K562 (cell line): ENCODE results near the gene HDAC10. TPM values are rescaled to one million over a fixed set of nuclear protein-coding genes. Genes with fewer than 3 reads are reported as not detected.

Source experiments
- ATAC-seq: fragments of 200-7000 bp; cut with Tn5 transposase; 3 replicates; pipeline ENCODE4 v1.9.1; 2020; ENCODE audit warnings: moderate library complexity
- BruUV-seq: library from RNA; stranded (reverse); fragments of 400-500 nt; replicated peaks from 2 replicates; lab custom pipeline; 2021; lab: Mats Ljungman, UMichigan
- CTCF ChIA-PET: fragments of 300-600 bp; formaldehyde crosslinking; extraction: SDS; loops from one replicate; lab custom pipeline; 2021; ENCODE audit warnings: low intra/inter-chr PET ratio; lab: Yijun Ruan, JAX
- POLR2A ChIA-PET: fragments of 300-600, 350-650 bp; sonication (Branson Sonifier 250); formaldehyde crosslinking; extraction: SDS; loops from one replicate; lab custom pipeline; 2021; ENCODE audit warnings: antibody characterized with exemption, inconsistent platforms; lab: Yijun Ruan, JAX
- DNase-seq, 4 experiments: peaks; one replicate each; pipeline versions ENCODE4 v3.0.0 to v3.0.0-alpha.2; 2011 to 2018; ENCODE audit warnings: low spot score in 3 of 4, mixed read lengths in 3 of 4; ENCODE audit errors: extremely low read depth in 1 of 4
- FAIRE-seq: peaks from 2 replicates; lab custom pipeline; 2011; peaks lifted over from hg19 to GRCh38; lab: Jason Lieb, UNC
- H2AFZ ChIP-seq: 2 replicates; pipeline ENCODE4 v1.6.0; 2011; ENCODE audit warnings: low read depth, low read length, control low read depth, inconsistent platforms
- H3K27ac ChIP-seq: fragments of 200-600 bp; 3 replicates; pipeline ENCODE4 v1.8.0; 2011; ENCODE audit warnings: low read depth, mild to moderate bottlenecking, control low read depth, inconsistent platforms, low read length, moderate library complexity, mixed read lengths; ENCODE audit errors: extremely low read depth
- H3K27me3 ChIP-seq, 2 experiments: fragments of 300-600 bp in 1 of 2; 2 replicates in 1 of 2; 3 replicates in 1 of 2; pipeline versions ENCODE4 v1.6.0 to v1.8.0; 2011; ENCODE audit warnings: inconsistent platforms in 2 of 2, low read length in 2 of 2, mild to moderate bottlenecking in 1 of 2, mixed read lengths in 1 of 2, moderate library complexity in 1 of 2; ENCODE audit not compliant: control insufficient read depth in 2 of 2, insufficient read depth in 2 of 2
- H3K36me3 ChIP-seq: fragments of 300-600 bp; 3 replicates; pipeline ENCODE4 v1.8.0; 2011; ENCODE audit warnings: mild to moderate bottlenecking, low read length, inconsistent platforms; ENCODE audit not compliant: control insufficient read depth, insufficient read depth
- H3K4me1 ChIP-seq, 2 experiments: fragments of 200-600 bp in 1 of 2; replicated peaks in 1 of 2; 2 replicates in 1 of 2; 3 replicates in 1 of 2; pipeline versions ENCODE4 v1.5.1 to v1.8.0; 2011; ENCODE audit warnings: inconsistent platforms in 2 of 2, low read length in 2 of 2, mild to moderate bottlenecking in 1 of 2, mixed read lengths in 1 of 2, moderate library complexity in 1 of 2; ENCODE audit not compliant: control insufficient read depth in 2 of 2, insufficient read depth in 2 of 2
- H3K4me2 ChIP-seq: 2 replicates; pipeline ENCODE4 v1.6.1; 2011; ENCODE audit warnings: low read length, control low read depth, inconsistent platforms, mixed read lengths; ENCODE audit not compliant: insufficient read depth
- H3K4me3 ChIP-seq: fragments of 200-600 bp; sonication (generic), shearing (Covaris generic); 2 replicates; pipeline ENCODE4 v1.5.1; 2016; ENCODE audit warnings: control low read depth, inconsistent platforms
- H3K79me2 ChIP-seq: fragments of 200-600 bp; 3 replicates; pipeline ENCODE4 v1.8.0; 2011; ENCODE audit warnings: low read length, inconsistent platforms; ENCODE audit not compliant: control insufficient read depth, insufficient read depth
- H3K9ac ChIP-seq, 2 experiments: 2 replicates each; pipeline versions ENCODE4 v1.6.0 to v1.6.1; 2011; ENCODE audit warnings: low read depth in 2 of 2, low read length in 2 of 2, control low read depth in 1 of 2, inconsistent platforms in 1 of 2, mild to moderate bottlenecking in 1 of 2, mixed read lengths in 1 of 2; ENCODE audit not compliant: insufficient read depth in 1 of 2
- H3K9me1 ChIP-seq: one replicate; pipeline ENCODE4 v1.6.0; 2011; ENCODE audit warnings: inconsistent platforms, mild to moderate bottlenecking, low read length, moderate library complexity; ENCODE audit not compliant: control insufficient read depth, insufficient read depth
- H3K9me3 ChIP-seq: replicated peaks from 2 replicates; pipeline ENCODE4 v1.5.1; 2011; ENCODE audit warnings: low read depth, low read length, inconsistent platforms; ENCODE audit not compliant: control insufficient read depth, insufficient read depth
- H4K20me1 ChIP-seq: replicated peaks from 2 replicates; pipeline ENCODE4 v1.6.1; 2011; ENCODE audit warnings: low read length, inconsistent platforms, mixed read lengths; ENCODE audit not compliant: control insufficient read depth, insufficient read depth
- CGGBP1 ChIP-seq: fragments of 250-450 bp; sonication (Bioruptor Pico); IDR thresholded peaks from 2 replicates; pipeline ENCODE4 v1.9.0; 2021; ENCODE audit warnings: mild to moderate bottlenecking
- DLX4 ChIP-seq: fragments of 250-450 bp; sonication (Bioruptor Pico); IDR thresholded peaks from 2 replicates; pipeline ENCODE4 v1.6.1; 2021; ENCODE audit warnings: mild to moderate bottlenecking
- MAFG ChIP-seq: fragments of 450-650 bp; conservative IDR thresholded peaks from 2 replicates; pipeline ENCODE4 v1.6.1; 2016; ENCODE audit warnings: missing genetic modification characterization, missing compliant biosample characterization
- ZBTB40 ChIP-seq, 2 experiments: fragments of 450-650 bp in 1 of 2; sonication (generic) in 1 of 2; formaldehyde crosslinking in 1 of 2; IDR thresholded peaks; 2 replicates each; pipeline versions ENCODE4 v1.7.1 to v1.9.0; 2016 to 2022; ENCODE audit warnings: inconsistent platforms in 1 of 2, mild to moderate bottlenecking in 1 of 2, missing genetic modification reagents in 1 of 2
- ZNF197 ChIP-seq: fragments of 200-800 bp; sonication (Bioruptor generic); IDR thresholded peaks from 2 replicates; pipeline ENCODE4 v1.6.1; 2016; ENCODE audit warnings: low read depth, missing genetic modification characterization, missing compliant biosample characterization
- ZNF830 ChIP-seq: fragments of 250-450 bp; sonication (Bioruptor Pico); IDR thresholded peaks from 2 replicates; pipeline ENCODE4 v1.5.0; 2021; ENCODE audit warnings: mild to moderate bottlenecking
- WGBS: fragments of 100-300 bp; shearing (Covaris generic); methylation state at CpG from one replicate; pipeline ENCODE4 v1.1.6; 2016; ENCODE audit warnings: low coverage, mixed read lengths; ENCODE audit not compliant: insufficient coverage; ENCODE audit errors: missing lambda C conversion rate; 5-methylcytosine and 5-hydroxymethylcytosine counted together
- in situ Hi-C: fragments of 300-500 bp; cut with MboI; formaldehyde crosslinking; loops from 4 replicates; pipeline ENCODE4 v1.15.0; 2018; ENCODE audit warnings: inconsistent platforms, mixed read lengths
- intact Hi-C: fragments of 100-400 bp; cut with micrococcal nuclease; formaldehyde crosslinking; loops from 2 replicates; pipeline ENCODE4 v1.14.2; 2022
- polyA plus RNA-seq, 8 experiments: library from polyadenylated mRNA; depleted of rRNA in 4 of 8; stranded (reverse) in 5 of 8; unstranded in 3 of 8; fragments of >200 nt; fragmentation: Nextera tagmentation in 2 of 8; fragmentation: Illumina TruSeq in 1 of 8; extraction: Ambion mirVana in 2 of 8; extraction: Trizol in 1 of 8; gene quantifications; 2 replicates each; pipeline versions ENCODE4 v1.2.1 to v1.2.3, GENCODE V29; 2011 to 2014; ENCODE audit warnings: inconsistent platforms in 1 of 8, missing spikeins in 1 of 8
- total RNA-seq, 7 experiments: library from RNA; depleted of rRNA in 6 of 7; stranded (reverse); fragments of >200 nt in 6 of 7; fragmentation: Illumina TruSeq in 2 of 7; extraction: Trizol in 2 of 7; gene quantifications; 2 replicates each; pipeline versions ENCODE4 v1.2.1 to v1.2.3, GENCODE V29; 2011 to 2021; ENCODE audit warnings: low replicate concordance in 1 of 7

Gene HDAC10
- total and polyA plus RNA-seq, 9 of the 15 experiments (the other 6 are each of a cell fraction or from before 2014, with no cell fraction given) = 0.10 to 44.2 (median 6.5) TPM

GRCh38 chr22:50219800-50220602, 31.1 kb downstream of the HDAC10 start:
- TF ChIP-seq MAFG (no peak), ZBTB40 (IDR thresholded peaks at IDR 0.05) (no peak), ZBTB40 (CRISPR knock-in tag; IDR thresholded peaks at IDR 0.05) (no peak), CGGBP1 (no peak), DLX4 (no peak), ZNF197 (CRISPR knock-in tag) (no peak), ZNF830 (no peak)
- no TSS peak for BruUV-seq
- H3K4me1 ChIP-seq = peaks cover 0 to 30% of the 10 kb centered on the region in 2 experiments; a peak in 3 of 5 replicates
- peaks cover 88% of the 10 kb centered on the region; the same call in 2 of the 3 replicates for H3K36me3 ChIP-seq
- H3K9me1 ChIP-seq = no peaks in the 10 kb centered on the region
- POLR2A ChIA-PET = no interaction called here
- H3K9ac ChIP-seq = peak overlapping the region in 1 of 2 experiments; percentile 35; a peak in 2 of 4 replicates
- no peaks in the 10 kb centered on the region for H4K20me1 ChIP-seq
- FAIRE-seq (no peak), DNase-seq (no peak), ATAC-seq (no peak)
- no peak overlapping the region for H2AFZ ChIP-seq
- intact Hi-C loops = no loop called here
- no peak overlapping the region for H3K4me3 ChIP-seq
- H3K79me2 ChIP-seq = peaks cover 3% of the 10 kb centered on the region; the same call in 2 of the 3 replicates
- CTCF ChIA-PET = no interaction called here
- no peaks in the 10 kb centered on the region for H3K27me3 ChIP-seq
- H3K9me3 ChIP-seq = 0 out of 2 replicates have a peak, but pooled peaks cover 1% of the 10 kb centered on the region
- WGBS = 96% methylated on average over 17 of the region's 25 CpGs
- H3K4me2 ChIP-seq = no peak overlapping the region
- H3K27ac ChIP-seq = no peak overlapping the region
- in situ Hi-C loops = no loop called here
